Prostate gland (tissue), 2 donors: Measurements from ENCODE around the gene TMEM18.

Experiments used
- CTCF ChIP-seq, 4 experiments: fragments of 200-600 bp in 2 of 4; fragments of 450-650 bp in 2 of 4; sonication (generic) in 2 of 4; IDR thresholded peaks; 1 replicate in 3 of 4; 2 replicates in 1 of 4; pipeline ENCODE4 v1.5.1; 2016 to 2019; ENCODE audit warnings: antibody characterized with exemption in 4 of 4, mild to moderate bottlenecking in 2 of 4, moderate library complexity in 2 of 4
- POLR2A ChIP-seq: fragments of 450-650 bp; IDR thresholded peaks from one replicate; pipeline ENCODE4 v1.6.1; 2016; ENCODE audit warnings: antibody characterized with exemption, mild to moderate bottlenecking
- POLR2AphosphoS5 ChIP-seq: sonication (generic); formaldehyde crosslinking; IDR thresholded peaks from one replicate; pipeline ENCODE4 v1.6.1; 2017; ENCODE audit warnings: antibody characterized with exemption

- TF ChIP-seq CTCF (IDR thresholded peaks at IDR 0.05) (no peak), POLR2A (no peak), POLR2AphosphoS5 (no peak)
Measured at GRCh38 chr2:657766-658165, 19.4 kb downstream of the TMEM18 start.
